Coronary artery (tissue), 2 donors: ENCODE results near the gene SH3BP2.

Source experiments
- DNase-seq: peaks from one replicate; pipeline ENCODE4 v3.0.0-alpha.2; 2017; ENCODE audit warnings: low spot score
- H3K27ac ChIP-seq, 2 donors: fragments of 200-600 bp; sonication (generic); one replicate each; pipeline ENCODE4 v1.5.1; 2016 to 2019
- H3K4me3 ChIP-seq: fragments of 200-600 bp; sonication (generic); 2 replicates; pipeline ENCODE4 v1.5.1; 2016; ENCODE audit warnings: mild to moderate bottlenecking, moderate library complexity
- TF ChIP-seq, protein P1 (sequence below): fragments of 200-600 bp; sonication (generic); IDR thresholded peaks from one replicate; pipeline ENCODE4 v1.5.1; 2019; ENCODE audit warnings: antibody characterized with exemption

SH3BP2 gene

DNA sequence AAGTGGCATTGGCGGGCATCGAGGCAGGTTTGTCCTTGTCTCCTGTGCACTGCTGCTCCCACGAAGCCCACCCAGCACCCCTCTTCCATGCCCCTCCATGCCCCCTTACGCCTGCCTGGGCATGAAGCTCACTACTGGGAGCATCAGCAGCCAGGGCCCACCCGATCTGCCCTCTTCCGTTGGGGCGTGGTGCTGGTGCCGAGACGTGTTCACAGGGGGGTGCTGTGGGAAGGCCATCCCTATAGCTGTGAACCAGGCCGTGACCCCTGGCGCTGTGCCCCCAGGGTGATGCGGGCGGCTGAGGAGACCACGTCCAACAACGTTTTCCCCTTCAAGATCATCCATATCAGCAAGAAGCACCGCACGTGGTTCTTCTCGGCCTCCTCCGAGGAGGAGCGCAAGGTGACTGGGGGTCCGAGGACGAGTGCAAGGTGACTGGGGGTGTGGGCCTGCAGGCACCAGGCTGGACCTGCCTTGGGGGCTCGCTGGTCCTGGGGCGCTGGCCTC, 31.5 kb downstream of the SH3BP2 start:
- DNase-seq = no peak
- H3K4me3 ChIP-seq = no peak overlapping the region
- peak overlapping the region in 1 of 2 donors; percentile 37 for H3K27ac ChIP-seq
- TF ChIP-seq, protein P1, sequence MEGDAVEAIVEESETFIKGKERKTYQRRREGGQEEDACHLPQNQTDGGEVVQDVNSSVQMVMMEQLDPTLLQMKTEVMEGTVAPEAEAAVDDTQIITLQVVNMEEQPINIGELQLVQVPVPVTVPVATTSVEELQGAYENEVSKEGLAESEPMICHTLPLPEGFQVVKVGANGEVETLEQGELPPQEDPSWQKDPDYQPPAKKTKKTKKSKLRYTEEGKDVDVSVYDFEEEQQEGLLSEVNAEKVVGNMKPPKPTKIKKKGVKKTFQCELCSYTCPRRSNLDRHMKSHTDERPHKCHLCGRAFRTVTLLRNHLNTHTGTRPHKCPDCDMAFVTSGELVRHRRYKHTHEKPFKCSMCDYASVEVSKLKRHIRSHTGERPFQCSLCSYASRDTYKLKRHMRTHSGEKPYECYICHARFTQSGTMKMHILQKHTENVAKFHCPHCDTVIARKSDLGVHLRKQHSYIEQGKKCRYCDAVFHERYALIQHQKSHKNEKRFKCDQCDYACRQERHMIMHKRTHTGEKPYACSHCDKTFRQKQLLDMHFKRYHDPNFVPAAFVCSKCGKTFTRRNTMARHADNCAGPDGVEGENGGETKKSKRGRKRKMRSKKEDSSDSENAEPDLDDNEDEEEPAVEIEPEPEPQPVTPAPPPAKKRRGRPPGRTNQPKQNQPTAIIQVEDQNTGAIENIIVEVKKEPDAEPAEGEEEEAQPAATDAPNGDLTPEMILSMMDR = no peak

DNA sequence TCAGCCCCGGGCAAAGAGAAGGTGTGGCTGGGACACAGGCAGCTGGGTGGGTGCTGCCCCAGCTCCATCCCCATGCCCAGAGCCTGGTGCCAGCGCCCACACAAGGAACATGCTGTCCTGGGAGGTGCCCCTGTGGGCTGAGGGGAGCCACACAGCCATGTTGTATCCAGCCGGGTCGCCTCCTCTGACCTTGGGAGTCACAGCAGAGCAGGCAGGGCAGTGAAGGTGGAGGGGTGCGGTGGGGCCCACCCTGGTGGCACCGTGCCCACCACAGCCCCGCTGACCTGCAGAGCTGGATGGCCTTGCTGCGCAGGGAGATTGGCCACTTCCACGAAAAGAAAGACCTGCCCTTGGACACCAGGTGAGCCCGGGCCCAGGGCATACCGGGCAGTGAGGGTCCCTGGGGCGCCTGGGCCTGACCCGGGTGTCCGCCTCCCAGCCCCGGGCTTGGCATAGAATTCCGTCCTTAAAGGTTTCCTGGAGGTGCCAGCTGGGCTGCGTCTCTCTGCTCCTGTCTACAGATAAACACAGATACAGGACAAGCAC, 32.0 kb downstream of the SH3BP2 start:
- H3K27ac ChIP-seq = no peak overlapping the region
- no peak overlapping the region for H3K4me3 ChIP-seq
- no peak for DNase-seq
- TF ChIP-seq, protein P1 = no peak

- DNase-seq = no peak
- TF ChIP-seq, protein P1 = no peak
- H3K27ac ChIP-seq = no peak overlapping the region
- no peak overlapping the region for H3K4me3 ChIP-seq
Observed at GRCh38 chr4:2825740-2826139, 32.9 kb downstream of the SH3BP2 start.

GRCh38 chr4:2827071-2827873, 34.4 kb downstream of the SH3BP2 start:
- no peak overlapping the region for H3K4me3 ChIP-seq
- no peak for DNase-seq
- H3K27ac ChIP-seq = no peak overlapping the region
- TF ChIP-seq, protein P1 = no peak

GRCh38 chr4:2827874-2828751, 35.2 kb downstream of the SH3BP2 start:
- Histone ChIP-seq H3K27ac (no peak overlapping the region), H3K4me3 (no peak overlapping the region)
- no peak for DNase-seq
- TF ChIP-seq, protein P1 = no peak

GRCh38 chr4:2828758-2829181, 35.9 kb downstream of the SH3BP2 start:
- no peak for DNase-seq
- TF ChIP-seq, protein P1 = no peak
- Histone ChIP-seq H3K27ac (no peak overlapping the region), H3K4me3 (no peak overlapping the region)
